Measurements from ENCODE around the gene DEPDC7. TPM values are rescaled to one million over a fixed set of nuclear protein-coding genes. Genes with fewer than 3 reads are reported as not detected.

The DEPDC7 gene
- total and polyA plus RNA-seq, 2 of the 13 experiments (the other 11 are each of a cell fraction or from before 2014, with no cell fraction given): 17.3 to 33.3 TPM

- TF ChIP-seq ZNF138 (CRISPR knock-in tag; IDR thresholded peaks at IDR 0.05; ENCODE audit: low read depth) (peak; percentile 4; the same call in 1 of the 2 replicates), ASH2L (IDR thresholded peaks at IDR 0.05; ENCODE audit: insufficient read length, low read depth, low read length) (peak; percentile 75), RELA (CRISPR knock-in tag; IDR thresholded peaks at IDR 0.05) (0 out of 2 replicates have a peak, but pooled peaks have one; percentile 32), ZNF749 (CRISPR knock-in tag; IDR thresholded peaks at IDR 0.05; ENCODE audit: borderline replicate concordance) (peak; percentile 55), AKNA (CRISPR knock-in tag; IDR thresholded peaks at IDR 0.05; ENCODE audit: borderline replicate concordance) (no peak), ATF4 (CRISPR knock-in tag; IDR thresholded peaks at IDR 0.05) (peak in 1 of 2 experiments; percentile 56; a peak in 1 of 4 replicates), CBX1 (IDR thresholded peaks at IDR 0.05; ENCODE audit: low read depth) (no peak), KLF6 (CRISPR knock-in tag; IDR thresholded peaks at IDR 0.05) (no peak), ZNF878 (CRISPR knock-in tag; IDR thresholded peaks at IDR 0.05) (0 out of 2 replicates have a peak, but pooled peaks have one; percentile 43), ARNTL (CRISPR knock-in tag; IDR thresholded peaks at IDR 0.05) (peak; percentile 81), MAF1 (CRISPR knock-in tag; IDR thresholded peaks at IDR 0.05; ENCODE audit: borderline replicate concordance) (peak; percentile 50; the same call in 1 of the 2 replicates), GMEB2 (CRISPR knock-in tag; IDR thresholded peaks at IDR 0.05; ENCODE audit: low read depth) (no peak), JUNB (CRISPR knock-in tag; IDR thresholded peaks at IDR 0.05; ENCODE audit: borderline replicate concordance) (no peak), ZNF766 (CRISPR knock-in tag; IDR thresholded peaks at IDR 0.05; ENCODE audit: borderline replicate concordance) (peak; percentile 86), ZNF891 (CRISPR knock-in tag; IDR thresholded peaks at IDR 0.05) (0 out of 2 replicates have a peak, but pooled peaks have one; percentile 20), ZMAT3 (CRISPR knock-in tag; conservative IDR thresholded peaks at IDR 0.05) (peak; percentile 87)
Observed at GRCh38 chr11:33015621-33016551, at the start of gene DEPDC7 (continued).
